ENCODE results near the gene GALNT17.

The GALNT17 gene

DNA sequence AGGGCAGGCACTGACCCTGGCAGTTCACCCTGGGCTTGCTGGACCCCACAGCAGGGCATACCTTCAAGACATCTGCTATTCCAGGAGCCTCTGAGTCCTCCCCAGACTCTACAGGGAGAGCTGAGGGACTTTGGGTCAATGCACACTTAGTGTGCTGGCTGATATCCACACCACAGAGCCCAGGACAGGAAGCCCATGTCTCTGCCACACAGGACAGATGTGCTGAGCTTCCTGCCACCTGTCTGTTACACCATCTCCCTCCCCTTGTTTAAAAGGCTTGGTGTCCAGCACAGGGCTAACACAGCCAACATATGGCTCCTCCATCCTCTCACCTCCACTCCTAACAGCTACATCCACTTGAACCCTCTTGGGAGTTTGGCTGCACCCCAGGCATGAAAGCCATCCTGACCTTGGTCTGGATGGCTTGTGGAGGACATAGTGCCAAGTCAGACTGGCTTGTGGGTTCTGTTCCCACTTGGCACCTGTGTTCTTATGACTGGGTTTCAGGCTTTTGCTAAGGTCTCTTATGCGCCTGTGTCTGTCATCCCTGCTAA lies 529.8 kb downstream of the GALNT17 start:
- no peak for DNase-seq (ENCODE audit: extremely low read depth, low read depth)
- TF ChIP-seq, protein P1, sequence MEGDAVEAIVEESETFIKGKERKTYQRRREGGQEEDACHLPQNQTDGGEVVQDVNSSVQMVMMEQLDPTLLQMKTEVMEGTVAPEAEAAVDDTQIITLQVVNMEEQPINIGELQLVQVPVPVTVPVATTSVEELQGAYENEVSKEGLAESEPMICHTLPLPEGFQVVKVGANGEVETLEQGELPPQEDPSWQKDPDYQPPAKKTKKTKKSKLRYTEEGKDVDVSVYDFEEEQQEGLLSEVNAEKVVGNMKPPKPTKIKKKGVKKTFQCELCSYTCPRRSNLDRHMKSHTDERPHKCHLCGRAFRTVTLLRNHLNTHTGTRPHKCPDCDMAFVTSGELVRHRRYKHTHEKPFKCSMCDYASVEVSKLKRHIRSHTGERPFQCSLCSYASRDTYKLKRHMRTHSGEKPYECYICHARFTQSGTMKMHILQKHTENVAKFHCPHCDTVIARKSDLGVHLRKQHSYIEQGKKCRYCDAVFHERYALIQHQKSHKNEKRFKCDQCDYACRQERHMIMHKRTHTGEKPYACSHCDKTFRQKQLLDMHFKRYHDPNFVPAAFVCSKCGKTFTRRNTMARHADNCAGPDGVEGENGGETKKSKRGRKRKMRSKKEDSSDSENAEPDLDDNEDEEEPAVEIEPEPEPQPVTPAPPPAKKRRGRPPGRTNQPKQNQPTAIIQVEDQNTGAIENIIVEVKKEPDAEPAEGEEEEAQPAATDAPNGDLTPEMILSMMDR (IDR thresholded peaks at IDR 0.05; ENCODE audit: low read depth, low read length, missing control alignments), result no peak

GRCh38 chr7:71665716-71666115 lies 533.8 kb downstream of the GALNT17 start:
- TF ChIP-seq, protein P1 (IDR thresholded peaks at IDR 0.05; ENCODE audit: low read depth, low read length, missing control alignments), result no peak
- DNase-seq (ENCODE audit: extremely low read depth, low read depth), result no peak
- no peak overlapping the region for H3K4me3 ChIP-seq (replicated peaks; ENCODE audit: low read depth, low read length)

More for the DNA sequence above, 529.8 kb downstream of the GALNT17 start:
- H3K4me3 ChIP-seq (replicated peaks; ENCODE audit: low read depth, low read length), result no peak overlapping the region

GRCh38 chr7:71668572-71668971 lies 536.6 kb downstream of the GALNT17 start:
- TF ChIP-seq, protein P1 (IDR thresholded peaks at IDR 0.05; ENCODE audit: low read depth, low read length, missing control alignments), result no peak
- DNase-seq (ENCODE audit: extremely low read depth, low read depth), result no peak
- no peak overlapping the region for H3K4me3 ChIP-seq (replicated peaks; ENCODE audit: low read depth, low read length)

GRCh38 chr7:71679480-71679879 lies 547.5 kb downstream of the GALNT17 start:
- no peak for DNase-seq (ENCODE audit: extremely low read depth, low read depth)
- TF ChIP-seq, protein P1 (IDR thresholded peaks at IDR 0.05; ENCODE audit: low read depth, low read length, missing control alignments), result no peak

GRCh38 chr7:71682181-71682580 lies 550.2 kb downstream of the GALNT17 start:
- TF ChIP-seq, protein P1 (IDR thresholded peaks at IDR 0.05; ENCODE audit: low read depth, low read length, missing control alignments), result no peak
- H3K4me3 ChIP-seq (replicated peaks; ENCODE audit: low read depth, low read length), result no peak overlapping the region
- DNase-seq (ENCODE audit: extremely low read depth, low read depth), result no peak

More at GRCh38 chr7:71679480-71679879, 547.5 kb downstream of the GALNT17 start:
- H3K4me3 ChIP-seq (replicated peaks; ENCODE audit: low read depth, low read length), result no peak overlapping the region

- DNase-seq (ENCODE audit: extremely low read depth, low read depth), result no peak
- no peak overlapping the region for H3K4me3 ChIP-seq (replicated peaks; ENCODE audit: low read depth, low read length)
- TF ChIP-seq, protein P1 (IDR thresholded peaks at IDR 0.05; ENCODE audit: low read depth, low read length, missing control alignments), result no peak
Measured at GRCh38 chr7:71682841-71683781, 551.2 kb downstream of the GALNT17 start.

All from HFF-Myc (cell line).